K562 (cell line): ENCODE data around the gene USP19. TPM values are rescaled to one million over a fixed set of nuclear protein-coding genes. Genes with fewer than 3 reads are reported as not detected.

Experiments used
- ARID2 ChIP-seq: fragments of 450-650 bp; IDR thresholded peaks from 2 replicates; pipeline ENCODE4 v1.6.1; 2017; ENCODE audit warnings: antibody characterized with exemption, mild to moderate bottlenecking
- ASH1L ChIP-seq: fragments of 450-650 bp; IDR thresholded peaks from 2 replicates; pipeline ENCODE4 v1.6.1; 2018; ENCODE audit warnings: borderline replicate concordance, mild to moderate bottlenecking, low read depth; ENCODE audit not compliant: partially characterized antibody
- CBX5 ChIP-seq: IDR thresholded peaks from 2 replicates; pipeline ENCODE4 v1.6.1; 2014; ENCODE audit warnings: low read depth, borderline replicate concordance
- CREB1 ChIP-seq, 2 experiments: sonication (generic) in 1 of 2; formaldehyde crosslinking in 1 of 2; IDR thresholded peaks; 2 replicates each; pipeline versions ENCODE4 v1.6.1 to v1.8.0; 2012 to 2022; ENCODE audit warnings: inconsistent platforms in 1 of 2, mild to moderate bottlenecking in 1 of 2, missing genetic modification reagents in 1 of 2, moderate library complexity in 1 of 2
- EP400 ChIP-seq: fragments of 450-650 bp; IDR thresholded peaks from 2 replicates; pipeline ENCODE4 v1.6.1; 2017; ENCODE audit warnings: antibody characterized with exemption, mild to moderate bottlenecking, moderate library complexity
- FOXA3 ChIP-seq, 2 experiments: fragments of 450-650 bp in 1 of 2; sonication (generic) in 1 of 2; formaldehyde crosslinking; IDR thresholded peaks in 1 of 2; conservative IDR thresholded peaks in 1 of 2; 2 replicates each; pipeline versions ENCODE4 v1.4.0 to v1.8.0; 2020 to 2022; ENCODE audit warnings: mild to moderate bottlenecking in 2 of 2, missing genetic modification reagents in 1 of 2
- KAT7 ChIP-seq: sonication (generic); formaldehyde crosslinking; IDR thresholded peaks from 2 replicates; pipeline ENCODE4 v1.8.0; 2022; ENCODE audit warnings: missing genetic modification reagents, mild to moderate bottlenecking, borderline replicate concordance
- MAZ ChIP-seq, 2 experiments: fragments of 450-650 bp in 1 of 2; sonication (generic) in 1 of 2; formaldehyde crosslinking; IDR thresholded peaks in 1 of 2; conservative IDR thresholded peaks in 1 of 2; 2 replicates each; pipeline versions ENCODE4 v1.4.0 to v1.5.0; 2020; ENCODE audit warnings: mild to moderate bottlenecking in 1 of 2, missing genetic modification reagents in 1 of 2
- MBD2 ChIP-seq: sonication (generic); IDR thresholded peaks from 2 replicates; pipeline ENCODE4 v1.6.1; 2016; ENCODE audit warnings: low read depth, borderline replicate concordance
- MIER1 ChIP-seq: fragments of 450-650 bp; IDR thresholded peaks from 2 replicates; pipeline ENCODE4 v1.6.1; 2016; ENCODE audit warnings: antibody characterized with exemption, mild to moderate bottlenecking, low read depth
- PHF20 ChIP-seq: fragments of 450-650 bp; IDR thresholded peaks from 2 replicates; pipeline ENCODE4 v1.6.1; 2018; ENCODE audit not compliant: partially characterized antibody
- POLR2AphosphoS2 ChIP-seq: IDR thresholded peaks from 2 replicates; pipeline ENCODE4 v1.6.1; 2012; ENCODE audit warnings: low read length, improper control_type of control experiment
- POLR2G ChIP-seq: fragments of 200-400 bp; formaldehyde crosslinking; IDR thresholded peaks from 2 replicates; pipeline ENCODE4 v1.6.1; 2017; ENCODE audit warnings: low read depth, mild to moderate bottlenecking, antibody characterized with exemption, low read length, moderate library complexity
- PRDM10 ChIP-seq: fragments of 450-650 bp; IDR thresholded peaks from 2 replicates; pipeline ENCODE4 v1.6.1; 2018; ENCODE audit not compliant: partially characterized antibody
- RB1 ChIP-seq: fragments of 450-650 bp; IDR thresholded peaks from 2 replicates; pipeline ENCODE4 v1.6.1; 2017; ENCODE audit warnings: low read depth, mild to moderate bottlenecking
- SREBF1 ChIP-seq: fragments of 150-350 bp; IDR thresholded peaks from 2 replicates; pipeline ENCODE4 v1.6.1; 2014; ENCODE audit warnings: antibody characterized with exemption, low read depth, low read length, borderline replicate concordance
- SRF ChIP-seq, 2 experiments: fragments of 250-450, 450-650 bp in 1 of 2; sonication (Bioruptor Pico) in 1 of 2; sonication (generic) in 1 of 2; formaldehyde crosslinking; IDR thresholded peaks; 2 replicates each; pipeline versions ENCODE4 v1.5.0 to v1.5.1; 2020 to 2022; ENCODE audit warnings: mild to moderate bottlenecking in 1 of 2, missing genetic modification reagents in 1 of 2
- TAF1 ChIP-seq: IDR thresholded peaks from 2 replicates; pipeline ENCODE4 v1.6.1; 2011; ENCODE audit warnings: mild to moderate bottlenecking, low read length, moderate library complexity; ENCODE audit not compliant: insufficient read depth, control insufficient read depth, severe bottlenecking; ENCODE audit errors: extremely low read depth
- TBP ChIP-seq: optimal IDR thresholded peaks from 2 replicates; pipeline ENCODE3; 2011; ENCODE audit warnings: low read depth, low read length, improper control_type of control experiment
- XRCC5 ChIP-seq: fragments of 200-400 bp; formaldehyde crosslinking; IDR thresholded peaks from 2 replicates; pipeline ENCODE4 v1.6.1; 2017; ENCODE audit warnings: low read depth, mild to moderate bottlenecking, low read length
- ZBTB33 ChIP-seq: sonication (generic); formaldehyde crosslinking; IDR thresholded peaks from 2 replicates; pipeline ENCODE4 v1.8.1; 2023; ENCODE audit warnings: mild to moderate bottlenecking, missing genetic modification reagents
- ZNF239 ChIP-seq: fragments of 250-450 bp; sonication (Bioruptor Pico); IDR thresholded peaks from 2 replicates; pipeline ENCODE4 v1.4.0; 2020; ENCODE audit warnings: mild to moderate bottlenecking
- polyA plus RNA-seq, 8 experiments: library from polyadenylated mRNA; depleted of rRNA in 4 of 8; stranded (reverse) in 5 of 8; unstranded in 3 of 8; fragments of >200 nt; fragmentation: Nextera tagmentation in 2 of 8; fragmentation: Illumina TruSeq in 1 of 8; extraction: Ambion mirVana in 2 of 8; extraction: Trizol in 1 of 8; gene quantifications; 2 replicates each; pipeline versions ENCODE4 v1.2.1 to v1.2.3, GENCODE V29; 2011 to 2014; ENCODE audit warnings: inconsistent platforms in 1 of 8, missing spikeins in 1 of 8
- total RNA-seq, 7 experiments: library from RNA; depleted of rRNA in 6 of 7; stranded (reverse); fragments of >200 nt in 6 of 7; fragmentation: Illumina TruSeq in 2 of 7; extraction: Trizol in 2 of 7; gene quantifications; 2 replicates each; pipeline versions ENCODE4 v1.2.1 to v1.2.3, GENCODE V29; 2011 to 2021; ENCODE audit warnings: low replicate concordance in 1 of 7

Gene USP19
- total and polyA plus RNA-seq, 9 of the 15 experiments (the other 6 are each of a cell fraction or from before 2014, with no cell fraction given): 0.24 to 65.9 (median 36.9) TPM

GRCh38 chr3:49104427-49105291 is 16.0 kb downstream of the USP19 start, which contains the start of gene QARS1 (continued):
- no peak for TF ChIP-seq CREB1 (IDR thresholded peaks at IDR 0.05)
- no peak; the same call in 1 of the 2 replicates for TF ChIP-seq CREB1 (CRISPR knock-in tag; IDR thresholded peaks at IDR 0.05)
- TF ChIP-seq EP400: peak; percentile 92
- no peak for TF ChIP-seq MIER1
- TF ChIP-seq TAF1: peak; percentile 83
- peak; percentile 47 for TF ChIP-seq ASH1L
- TF ChIP-seq SRF (CRISPR knock-in tag; IDR thresholded peaks at IDR 0.05): peak in 1 of 2 experiments; percentile 60; a peak in 1 of 4 replicates
- TF ChIP-seq MBD2: 0 out of 2 replicates have a peak, but pooled peaks have one; percentile 21
- TF ChIP-seq PRDM10: peak; percentile 45
- no peak for TF ChIP-seq FOXA3 (CRISPR knock-in tag; conservative IDR thresholded peaks at IDR 0.05 in 1 of 2, IDR thresholded peaks at IDR 0.05 in 1 of 2)
- peak; percentile 80 for TF ChIP-seq PHF20
- TF ChIP-seq CBX5: no peak
- TF ChIP-seq POLR2G: peak; percentile 91
- peak; percentile 44; the same call in 1 of the 2 replicates for TF ChIP-seq KAT7 (CRISPR knock-in tag)
- peak; percentile 90 for TF ChIP-seq TBP
- TF ChIP-seq XRCC5: no peak
- no peak for TF ChIP-seq SREBF1
- TF ChIP-seq POLR2AphosphoS2: peak; percentile 66; the same call in 1 of the 2 replicates
- TF ChIP-seq RB1: no peak
- no peak for TF ChIP-seq ZBTB33 (CRISPR knock-in tag)
- TF ChIP-seq ARID2: no peak
- peak in 1 of 2 experiments; percentile 30; a peak in 2 of 4 replicates for TF ChIP-seq MAZ (CRISPR knock-in tag; conservative IDR thresholded peaks at IDR 0.05 in 1 of 2, IDR thresholded peaks at IDR 0.05 in 1 of 2)
- TF ChIP-seq ZNF239 (CRISPR knock-in tag): no peak
